ENCODE data around the gene GOLGA1.
"Not testable (repeated sequence)": the region's sequence is repeated elsewhere in the genome, so short reads cannot be mapped to it uniquely, and the experiment has no call there.

GOLGA1 gene

GRCh38 chr9:124939944-124940343 is 939 bp downstream of the GOLGA1 start:
- DNase-seq, result no peak

GRCh38 chr9:124934290-124934689 is 6.6 kb downstream of the GOLGA1 start:
- DNase-seq, result peak in 1 of 2 experiments; percentile 30

GRCh38 chr9:124932333-124932732 is 8.6 kb downstream of the GOLGA1 start:
- DNase-seq, result peak in 1 of 2 experiments; percentile 11

- no peak for DNase-seq
Measured at GRCh38 chr9:124929464-124929863, 11.4 kb downstream of the GOLGA1 start.

GRCh38 chr9:124928116-124928515 is 12.8 kb downstream of the GOLGA1 start:
- no peak for DNase-seq

- DNase-seq, result not testable (repeated sequence)
Measured at GRCh38 chr9:124920394-124920793, 20.5 kb downstream of the GOLGA1 start.

GRCh38 chr9:124914753-124915405 is 26.0 kb downstream of the GOLGA1 start:
- no peak for DNase-seq

GRCh38 chr9:124913378-124913777 is 27.5 kb downstream of the GOLGA1 start:
- no peak for DNase-seq

- DNase-seq, result no peak
Measured at GRCh38 chr9:124911766-124912165, 29.1 kb downstream of the GOLGA1 start.

GRCh38 chr9:124908098-124908497 is 32.8 kb downstream of the GOLGA1 start:
- no peak for DNase-seq

GRCh38 chr9:124906966-124907365 is 33.9 kb downstream of the GOLGA1 start:
- DNase-seq, result no peak

- DNase-seq, result no peak
Measured at GRCh38 chr9:124899845-124900244, 41.0 kb downstream of the GOLGA1 start.

GRCh38 chr9:124897570-124898460 is 43.1 kb downstream of the GOLGA1 start:
- no peak for DNase-seq

- DNase-seq, result peak; percentile 74 to 76
Measured at GRCh38 chr9:124894741-124895170, 46.1 kb downstream of the GOLGA1 start.

- no peak for DNase-seq
Measured at GRCh38 chr9:124894035-124894740, 46.7 kb downstream of the GOLGA1 start.

GRCh38 chr9:124890179-124890578 is 50.7 kb downstream of the GOLGA1 start:
- DNase-seq, result no peak

- no peak for DNase-seq
Measured at GRCh38 chr9:124889006-124889405, 51.9 kb downstream of the GOLGA1 start.

GRCh38 chr9:124887832-124888231 is 53.1 kb downstream of the GOLGA1 start:
- DNase-seq, result no peak

- DNase-seq, result no peak
Measured at GRCh38 chr9:124886866-124887492, 53.9 kb downstream of the GOLGA1 start.

GRCh38 chr9:124886461-124886860 is 54.4 kb downstream of the GOLGA1 start:
- DNase-seq, result no peak

GRCh38 chr9:124885551-124885950 is 55.3 kb downstream of the GOLGA1 start:
- DNase-seq, result no peak

GRCh38 chr9:124884376-124884775 is 56.5 kb downstream of the GOLGA1 start:
- no peak for DNase-seq

GRCh38 chr9:124882231-124882630 is 58.7 kb downstream of the GOLGA1 start:
- no peak for DNase-seq

Measured in Kasumi-1 (cell line).